ENCODE measurements around the gene CCDC82.

CCDC82 gene

GRCh38 chr11:96314326-96315020, 75.2 kb downstream of the CCDC82 start:
- no peak overlapping the region for H3K4me3 ChIP-seq (ENCODE audit: low read length)
- DNase-seq (ENCODE audit: low read depth, low spot score), result no peak

GRCh38 chr11:96313163-96313562, 76.5 kb downstream of the CCDC82 start:
- no peak for DNase-seq (ENCODE audit: low read depth, low spot score)
- no peak overlapping the region for H3K4me3 ChIP-seq (ENCODE audit: low read length)

DNA sequence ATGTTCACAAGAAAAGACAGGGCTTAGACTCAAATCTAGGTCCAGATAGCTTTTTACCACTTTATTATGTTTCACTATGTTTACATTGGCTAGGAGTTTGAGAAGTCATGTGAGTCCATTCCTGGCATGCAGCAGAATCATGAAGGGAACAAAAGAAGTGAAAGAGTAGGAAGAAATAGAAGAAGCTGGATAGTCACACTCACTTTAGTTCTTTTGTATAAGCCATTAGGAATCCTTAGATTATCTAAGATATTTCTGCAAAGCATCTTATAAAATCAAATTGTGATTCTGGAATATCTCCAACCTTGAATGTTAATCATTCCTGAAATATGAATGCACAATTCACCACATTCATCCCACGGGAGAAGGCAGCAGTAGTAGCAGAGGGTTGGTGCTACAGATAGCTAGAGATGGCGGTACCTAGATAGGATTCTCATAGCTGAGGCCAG, 78.6 kb downstream of the CCDC82 start:
- DNase-seq (ENCODE audit: low read depth, low spot score), result no peak
- no peak overlapping the region for H3K4me3 ChIP-seq (ENCODE audit: low read length)

DNA sequence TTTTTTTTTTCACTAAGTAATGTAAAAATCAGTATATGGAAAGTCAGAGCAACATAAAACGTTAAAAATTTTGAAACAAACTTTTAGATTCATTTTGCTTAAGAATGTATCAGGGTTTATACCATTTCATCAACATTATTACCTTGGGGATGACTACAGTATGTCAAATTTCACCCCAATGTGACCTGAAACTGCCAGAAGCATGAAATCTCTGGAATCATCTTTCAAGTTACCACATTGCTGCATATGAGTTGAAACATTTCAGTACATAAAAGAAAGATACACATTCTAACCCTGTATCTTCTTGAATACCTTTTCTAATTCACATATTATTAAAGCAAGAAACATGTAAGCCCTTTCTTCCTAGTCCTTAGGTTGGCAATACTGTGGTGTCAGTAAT, 79.5 kb downstream of the CCDC82 start:
- no peak for DNase-seq (ENCODE audit: low read depth, low spot score)
- H3K4me3 ChIP-seq (ENCODE audit: low read length), result no peak overlapping the region

DNA sequence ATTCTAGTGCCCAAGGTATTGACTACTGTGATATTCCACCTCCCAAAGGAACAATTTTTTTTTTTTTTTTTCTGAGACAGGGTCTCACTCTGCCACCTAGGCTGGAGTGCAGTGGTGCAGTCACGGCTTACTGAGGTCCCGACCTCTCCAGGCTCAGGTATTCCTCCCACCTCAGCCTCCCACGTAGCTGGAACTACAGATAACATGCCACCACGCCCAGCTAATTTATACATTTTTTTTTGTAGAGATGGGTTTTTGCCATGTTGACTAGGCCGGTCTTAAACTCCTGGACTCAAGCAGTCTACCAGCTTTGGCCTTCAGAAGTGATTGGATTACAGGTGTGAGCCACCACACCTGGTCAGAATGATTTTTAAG, 80.1 kb downstream of the CCDC82 start:
- no peak for DNase-seq (ENCODE audit: low read depth, low spot score)
- no peak overlapping the region for H3K4me3 ChIP-seq (ENCODE audit: low read length)

- H3K4me3 ChIP-seq (ENCODE audit: low read length), result no peak overlapping the region
- DNase-seq (ENCODE audit: low read depth, low spot score), result no peak
Measured at GRCh38 chr11:96309016-96309642, 80.6 kb downstream of the CCDC82 start.

- DNase-seq (ENCODE audit: low read depth, low spot score), result no peak
Measured at GRCh38 chr11:96307776-96308140, 82.0 kb downstream of the CCDC82 start.

DNA sequence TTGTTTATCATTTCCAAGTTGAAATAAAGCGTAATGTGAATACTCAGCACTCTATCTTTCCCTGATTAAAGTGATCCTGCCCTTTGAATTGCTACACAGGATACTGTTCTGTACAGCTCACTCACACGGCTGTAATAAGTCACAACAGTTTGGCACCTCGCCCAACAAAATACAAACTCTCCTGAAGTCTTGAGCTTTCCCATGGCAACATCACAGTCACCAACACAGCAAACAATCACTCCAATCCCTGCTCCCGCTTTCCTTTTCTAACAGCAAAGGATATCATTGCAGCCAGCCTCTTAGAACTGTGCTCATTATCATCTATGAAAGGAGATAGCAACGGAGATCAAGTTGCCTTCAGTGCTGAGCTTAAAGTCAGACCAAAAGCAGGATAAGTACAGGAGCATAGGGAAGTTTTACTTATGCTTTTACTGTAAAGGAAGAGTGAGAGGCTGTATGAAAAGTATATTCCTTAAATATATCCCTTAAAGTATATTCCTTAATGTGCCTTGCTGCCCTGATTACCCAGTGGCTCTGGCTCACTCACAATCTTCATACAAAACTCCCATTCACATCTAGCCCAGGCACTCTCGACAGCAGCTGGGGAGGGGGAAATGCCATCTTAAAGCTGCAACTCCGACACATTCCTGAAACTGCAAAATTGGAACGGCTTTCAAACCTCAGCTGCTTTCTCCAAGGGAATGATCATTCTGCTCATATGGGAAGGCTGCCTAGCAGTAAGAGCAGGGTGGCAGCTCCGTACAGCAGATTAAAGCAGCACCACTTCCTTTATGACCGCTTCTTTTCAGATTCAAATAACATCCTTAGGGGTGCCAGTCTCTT, 82.6 kb downstream of the CCDC82 start:
- no peak for DNase-seq (ENCODE audit: low read depth, low spot score)
- H3K4me3 ChIP-seq (ENCODE audit: low read length), result no peak overlapping the region

More at GRCh38 chr11:96307776-96308140, 82.0 kb downstream of the CCDC82 start:
- no peak overlapping the region for H3K4me3 ChIP-seq (ENCODE audit: low read length)

DNA sequence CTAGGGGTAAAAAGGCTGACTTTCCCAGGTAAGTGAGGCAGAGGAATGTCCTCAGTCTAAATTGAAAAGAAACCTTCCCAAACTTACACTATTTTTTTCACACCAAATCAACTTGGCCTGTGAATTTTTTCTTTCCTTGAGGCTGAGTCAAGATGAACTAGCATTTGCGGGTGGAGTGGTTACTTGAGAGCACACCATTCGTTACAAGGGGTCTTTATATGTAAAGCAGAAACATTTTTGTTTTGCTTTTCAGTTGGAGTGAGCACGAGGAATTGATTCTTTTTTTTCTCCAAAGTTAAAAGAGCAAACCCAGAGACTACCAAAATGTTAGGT, 83.1 kb downstream of the CCDC82 start:
- DNase-seq (ENCODE audit: low read depth, low spot score), result no peak
- H3K4me3 ChIP-seq (ENCODE audit: low read length), result no peak overlapping the region

GRCh38 chr11:96306071-96306470, 83.6 kb downstream of the CCDC82 start:
- no peak overlapping the region for H3K4me3 ChIP-seq (ENCODE audit: low read length)

GRCh38 chr11:96303980-96304379, 85.7 kb downstream of the CCDC82 start:
- H3K4me3 ChIP-seq (ENCODE audit: low read length), result no peak overlapping the region
- DNase-seq (ENCODE audit: low read depth, low spot score), result no peak

More at GRCh38 chr11:96306071-96306470, 83.6 kb downstream of the CCDC82 start:
- no peak for DNase-seq (ENCODE audit: low read depth, low spot score)

- no peak overlapping the region for H3K4me3 ChIP-seq (ENCODE audit: low read length)
- DNase-seq (ENCODE audit: low read depth, low spot score), result no peak
Measured at GRCh38 chr11:96303064-96303463, 86.6 kb downstream of the CCDC82 start.

Measured in Jurkat, Clone E6-1 (cell line).